Right renal pelvis (tissue), 4 donors: ENCODE results near the gene ENTHD1. TPM values are rescaled to one million over a fixed set of nuclear protein-coding genes. Genes with fewer than 3 reads are reported as not detected.
"Not testable (repeated sequence)": the region's sequence is repeated elsewhere in the genome, so short reads cannot be mapped to it uniquely, and the experiment has no call there.

Experiments used
- DNase-seq, 4 donors: peaks; one replicate each; pipeline ENCODE4 v3.0.0-alpha.2; 2013; ENCODE audit warnings: low read depth in 4 of 4, low spot score in 3 of 4, missing footprints in 1 of 4
- polyA plus RNA-seq, 4 donors: library from polyadenylated mRNA; unstranded; fragments of 120-200 nt; gene quantifications; one replicate each; pipeline ENCODE4 v1.2.1, GENCODE V29; 2013; ENCODE audit not compliant: insufficient read length in 4 of 4

The ENTHD1 gene
- polyA plus RNA-seq, 4 donors: 0.01 TPM; not detected in 3

DNA sequence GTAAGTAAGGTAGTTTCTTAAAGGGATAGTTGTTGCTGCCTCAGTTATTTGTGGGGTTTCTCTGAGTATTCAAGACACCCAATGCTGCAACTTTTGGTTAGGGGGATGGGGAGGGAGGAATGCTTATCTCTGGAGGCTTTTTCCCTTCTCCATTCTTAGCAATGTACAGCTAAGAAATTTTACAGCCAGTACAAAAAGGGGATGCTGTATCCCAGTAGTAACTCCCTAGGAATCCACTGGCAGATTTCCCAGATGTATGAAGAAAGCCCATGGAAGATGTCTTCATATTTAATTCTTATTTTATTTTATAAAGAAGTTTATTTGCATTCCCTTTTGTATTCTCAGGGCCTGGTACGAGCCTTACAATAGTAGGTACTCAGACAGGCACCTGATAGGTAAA is 154.8 kb downstream of the ENTHD1 start:
- DNase-seq: no peak

DNA sequence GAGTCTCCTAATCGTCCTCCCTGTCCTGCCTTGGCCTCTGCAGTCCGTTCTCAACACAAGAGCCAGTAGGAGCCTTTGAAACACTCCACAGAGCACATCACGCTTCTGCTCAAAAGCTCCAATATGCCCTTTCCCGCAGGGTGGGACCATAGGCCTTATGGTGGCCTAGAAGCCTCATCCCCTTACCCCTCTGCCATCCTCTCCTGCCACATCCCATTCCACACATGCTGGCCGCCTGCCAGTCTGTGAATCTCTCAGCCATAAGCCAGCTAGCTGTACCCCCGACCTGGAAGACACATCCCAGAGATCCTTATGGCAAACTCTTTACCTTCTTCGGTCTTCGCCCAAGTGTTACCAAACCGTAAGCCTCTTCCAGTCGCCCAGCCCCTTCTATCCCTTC is 157.8 kb downstream of the ENTHD1 start:
- DNase-seq: no peak

DNA sequence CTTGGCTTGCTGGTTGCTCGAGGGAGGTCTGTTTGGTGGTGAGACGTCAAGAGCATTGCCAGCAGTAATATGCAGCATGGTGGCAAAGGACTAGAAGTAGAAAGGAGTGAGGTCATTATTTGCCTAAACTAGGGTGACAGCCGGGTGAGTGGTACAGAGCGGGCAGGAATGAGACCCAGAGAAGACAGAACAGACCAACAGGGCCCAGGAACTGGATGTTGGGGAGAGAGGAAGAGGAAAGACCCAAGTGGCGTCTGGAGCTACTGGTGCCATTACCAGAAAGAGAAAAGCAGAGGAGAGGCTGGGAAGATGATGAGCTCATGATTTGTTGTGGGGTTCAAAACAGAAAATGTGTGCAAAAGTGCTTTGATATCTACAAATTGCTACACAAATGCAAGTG is 158.7 kb downstream of the ENTHD1 start:
- DNase-seq: no peak

DNA sequence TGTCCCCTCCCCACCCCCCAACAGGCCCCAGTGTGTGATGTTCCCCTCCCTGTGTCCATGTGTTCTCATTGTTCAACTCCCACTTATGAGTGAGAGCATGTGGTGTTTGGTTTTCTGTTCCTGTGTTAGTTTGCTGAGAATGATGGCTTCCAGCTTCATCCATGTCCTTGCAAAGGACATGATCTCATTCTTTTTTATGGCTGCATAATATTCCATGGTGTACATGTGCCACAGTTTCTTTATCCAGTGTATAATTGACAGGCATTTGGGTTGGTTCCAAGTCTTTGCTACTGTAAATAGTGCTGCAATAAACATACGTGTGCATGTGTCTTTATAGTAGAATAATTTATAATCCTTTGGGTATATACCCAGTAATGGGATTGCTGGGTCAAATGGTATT is 159.5 kb downstream of the ENTHD1 start:
- not testable (repeated sequence) for DNase-seq

DNA sequence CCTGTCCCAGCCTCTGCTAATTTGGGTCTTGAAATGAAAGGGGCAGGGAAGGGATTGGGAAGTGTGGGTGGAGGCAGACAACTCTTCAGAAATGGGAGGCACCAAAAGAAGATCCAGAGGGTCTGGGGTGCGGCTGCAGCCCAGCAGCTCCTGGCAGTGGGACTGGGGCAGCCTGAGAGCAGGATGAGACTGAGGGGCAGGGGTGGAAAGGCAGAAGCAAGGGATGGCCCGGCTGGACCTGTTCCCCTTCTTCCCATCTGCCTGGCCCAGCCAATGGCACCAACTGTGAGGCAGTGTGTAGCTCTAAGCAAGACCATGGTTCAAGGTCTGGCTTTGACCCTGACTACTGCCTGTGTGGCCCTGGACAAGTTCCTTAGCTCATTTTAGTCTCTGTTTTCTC is 160.4 kb downstream of the ENTHD1 start:
- DNase-seq: no peak

DNA sequence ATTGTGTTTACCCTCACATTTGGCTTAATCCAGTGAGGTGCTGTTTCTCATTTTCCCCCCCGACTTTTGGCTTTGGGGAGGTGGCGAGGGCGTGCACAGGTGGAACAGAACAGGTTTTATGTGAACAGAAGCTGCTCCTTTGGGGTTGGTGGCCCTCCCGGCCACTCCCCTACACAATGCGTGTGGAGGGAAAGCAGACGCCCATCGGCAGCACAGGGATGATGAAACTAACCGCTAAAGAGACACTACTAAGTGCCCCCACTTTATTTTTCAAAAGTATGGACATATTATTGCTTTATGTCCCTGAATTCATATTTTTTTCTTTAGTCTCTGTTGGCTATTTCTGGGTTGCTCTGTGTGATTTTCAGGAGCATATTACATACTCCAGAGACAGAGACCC is 160.9 kb downstream of the ENTHD1 start:
- DNase-seq: no peak

DNA sequence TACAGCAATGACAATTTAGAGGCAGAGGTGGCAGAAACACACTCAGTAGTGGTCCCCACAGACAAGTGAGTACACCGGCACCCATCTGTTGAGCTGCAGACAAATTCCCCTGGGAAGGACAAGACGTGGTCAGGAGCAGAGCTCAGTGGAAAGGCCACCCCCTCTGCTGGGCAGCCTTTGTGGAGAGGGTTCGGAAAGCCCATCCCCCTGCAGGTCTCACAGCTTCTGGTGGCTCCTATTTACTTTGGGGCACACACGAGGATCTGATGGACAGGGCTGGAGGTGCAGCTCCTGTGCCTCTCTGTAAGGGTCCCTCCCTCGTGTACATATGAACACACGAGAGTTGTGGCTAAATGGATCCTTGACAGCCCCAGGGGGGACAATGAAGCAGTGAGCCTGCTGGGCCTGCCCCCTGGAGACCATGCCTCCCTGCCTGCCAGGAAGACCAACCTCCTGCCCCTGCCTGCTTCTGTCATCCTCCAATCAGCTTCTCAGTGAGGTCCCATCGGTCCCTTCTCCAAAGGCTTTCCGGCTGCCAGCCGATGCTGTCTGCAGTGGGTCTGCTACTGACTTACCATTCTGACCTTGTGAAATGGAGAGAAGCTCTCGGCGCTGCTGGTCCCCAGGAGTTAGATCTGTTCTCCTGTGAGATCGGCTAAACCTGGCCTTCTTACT is 161.5 kb downstream of the ENTHD1 start:
- DNase-seq: no peak

DNA sequence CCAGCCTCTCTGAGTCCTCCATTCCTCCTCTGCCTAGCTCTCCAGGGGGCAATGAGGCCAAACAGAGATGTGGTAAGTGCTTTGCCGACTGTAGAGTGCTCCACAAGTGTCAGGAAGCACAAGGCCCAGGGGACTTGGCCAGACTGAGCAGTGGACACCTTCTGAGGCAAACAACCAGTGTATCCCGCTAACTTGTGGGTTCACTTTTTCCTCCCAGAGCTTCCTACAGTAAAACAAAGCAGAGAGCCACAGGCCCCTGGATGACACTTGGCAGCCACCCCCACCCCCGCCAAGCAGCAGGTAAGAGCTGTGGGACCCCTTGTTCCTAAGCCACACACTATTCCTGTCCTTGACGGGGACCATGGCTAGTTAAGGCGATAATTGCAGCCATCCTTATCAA is 162.1 kb downstream of the ENTHD1 start:
- no peak for DNase-seq

DNA sequence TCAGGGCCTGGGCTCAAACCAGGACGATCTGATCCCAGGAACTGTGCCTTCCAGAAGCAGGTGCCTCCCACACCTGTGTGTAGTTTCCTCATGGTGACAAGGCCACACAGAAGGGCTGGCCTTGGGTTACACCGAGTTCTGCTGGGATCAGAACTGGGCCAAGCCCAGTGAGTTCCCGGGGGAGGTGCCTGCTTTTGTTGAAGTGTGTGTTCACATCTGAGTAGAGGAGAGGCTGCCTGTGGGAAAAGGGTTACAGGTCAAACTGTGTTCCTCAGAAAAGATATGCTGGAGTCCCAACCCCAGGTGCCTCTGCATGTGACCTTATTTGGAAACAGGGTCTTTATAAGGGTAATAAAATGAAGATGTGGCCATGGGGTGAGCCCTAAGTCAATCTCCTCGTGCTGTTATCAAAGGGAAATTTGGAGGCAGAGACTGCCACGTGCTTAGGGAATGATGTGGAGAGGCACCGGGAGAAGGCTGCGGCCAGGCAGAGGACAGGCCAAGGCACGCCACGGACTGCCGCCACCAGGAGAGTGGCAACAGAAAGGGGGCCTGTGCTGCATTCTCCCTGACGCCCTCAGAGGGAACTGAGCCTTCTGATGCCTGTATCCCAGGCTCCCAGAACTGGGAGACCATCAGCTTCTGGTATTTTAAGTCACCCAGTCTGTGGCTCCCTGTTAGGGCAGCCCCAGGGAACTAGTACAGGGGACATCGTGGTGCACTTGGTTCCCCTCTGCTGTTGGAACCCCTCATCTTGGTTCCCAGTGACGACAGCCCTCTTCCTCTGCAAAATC is 164.2 kb downstream of the ENTHD1 start:
- DNase-seq: no peak

DNA sequence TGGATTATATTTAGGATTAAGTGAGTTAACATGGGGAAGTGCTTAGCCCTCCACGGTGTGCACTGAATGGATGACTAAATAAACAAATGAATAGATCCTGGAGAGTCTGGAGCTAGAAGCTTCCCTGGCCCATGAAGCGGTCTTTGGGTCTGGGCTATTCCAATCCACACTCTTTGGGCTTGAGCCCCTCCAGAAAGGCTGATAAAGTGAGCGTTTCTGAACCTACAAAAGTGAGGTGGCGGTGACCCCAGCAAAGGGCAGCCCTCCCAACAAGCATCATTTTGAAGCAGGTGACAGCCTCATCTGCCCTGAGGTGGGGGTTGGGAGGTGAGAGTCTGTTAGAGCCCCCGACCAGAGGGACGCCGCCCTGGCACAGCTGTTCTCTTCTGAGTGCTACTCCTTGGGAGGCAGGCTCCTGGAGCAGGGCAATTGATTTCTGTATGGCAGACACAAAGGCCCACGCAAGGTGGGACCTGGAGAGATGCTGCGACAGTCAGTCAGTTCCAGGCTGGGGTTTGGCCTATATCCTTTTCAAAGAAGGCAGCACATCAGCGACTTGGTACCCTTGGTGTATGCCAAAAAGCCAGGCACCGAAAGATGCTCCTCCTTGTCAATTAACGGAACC is 165.2 kb downstream of the ENTHD1 start:
- no peak for DNase-seq

DNA sequence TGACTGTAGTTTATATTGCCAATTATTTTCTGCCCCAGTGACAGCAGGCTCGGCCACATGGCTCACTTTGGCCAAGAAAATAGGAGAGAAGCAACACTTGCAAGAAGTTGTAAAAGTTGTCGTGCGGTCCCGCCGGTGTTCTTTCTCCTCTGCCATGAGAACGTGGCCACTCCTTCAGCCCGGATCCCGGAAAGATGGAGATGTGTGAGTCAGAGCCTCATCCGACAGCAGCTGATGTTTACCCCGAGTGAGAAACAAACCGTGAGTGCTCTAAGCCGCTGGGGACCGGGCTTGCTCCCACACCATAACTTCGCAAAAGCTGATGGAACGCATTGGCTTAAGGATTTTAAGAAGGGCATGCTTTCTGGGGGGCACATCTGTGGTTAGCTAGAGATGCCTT is 166.0 kb downstream of the ENTHD1 start:
- no peak for DNase-seq

DNA sequence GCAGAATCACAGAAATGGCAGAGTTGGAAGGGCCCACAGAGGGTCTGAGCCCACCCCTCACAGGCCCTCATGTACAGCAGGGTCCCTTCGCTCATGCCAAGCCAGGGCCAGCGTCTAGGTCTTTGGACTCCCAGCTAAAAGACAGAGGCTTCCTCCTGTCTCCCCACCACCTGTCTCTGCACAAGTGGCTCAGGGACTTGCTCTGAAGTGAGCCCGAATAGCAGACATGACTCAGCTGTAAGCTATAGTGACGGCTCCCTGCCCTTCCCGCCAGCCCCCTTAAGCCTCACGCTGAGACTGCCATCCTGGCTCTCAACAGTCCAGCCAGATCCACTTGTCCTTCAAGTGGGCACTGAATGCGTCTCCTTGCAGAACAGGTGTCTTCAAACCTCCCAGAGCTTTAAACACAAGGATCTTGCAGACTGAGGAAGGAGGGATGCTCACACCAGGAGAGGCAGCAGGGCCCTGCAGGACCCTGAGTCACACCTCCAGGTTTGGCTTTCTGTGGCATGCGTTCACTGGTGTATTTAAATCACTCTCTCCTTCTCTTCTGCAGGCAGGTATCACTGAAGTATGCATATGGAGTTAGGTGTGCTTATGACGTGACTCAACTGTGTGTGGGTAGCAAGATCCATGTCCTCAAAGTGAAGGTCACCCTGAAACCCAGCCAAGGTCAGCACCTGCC is 168.1 kb downstream of the ENTHD1 start:
- no peak for DNase-seq

DNA sequence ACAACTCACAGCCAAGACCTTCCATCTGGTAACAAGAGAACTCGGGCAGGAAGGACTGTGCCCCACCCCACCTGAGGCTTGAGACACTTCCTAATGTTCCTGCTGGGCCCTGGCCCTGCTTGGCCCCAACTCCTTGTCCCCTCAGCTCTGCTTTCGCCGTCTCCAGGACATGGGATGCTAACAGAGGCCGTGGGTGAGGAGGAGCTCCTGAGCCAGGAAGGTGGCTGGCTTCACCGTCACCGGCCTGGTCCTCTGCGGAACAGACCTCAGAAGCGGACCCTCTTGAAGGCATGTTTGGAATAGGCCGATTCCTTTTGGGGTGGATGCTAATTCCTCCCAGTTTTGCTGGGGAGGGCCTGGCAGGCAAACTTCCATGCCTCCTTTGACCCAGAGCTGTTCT is 168.7 kb downstream of the ENTHD1 start:
- no peak for DNase-seq

DNA sequence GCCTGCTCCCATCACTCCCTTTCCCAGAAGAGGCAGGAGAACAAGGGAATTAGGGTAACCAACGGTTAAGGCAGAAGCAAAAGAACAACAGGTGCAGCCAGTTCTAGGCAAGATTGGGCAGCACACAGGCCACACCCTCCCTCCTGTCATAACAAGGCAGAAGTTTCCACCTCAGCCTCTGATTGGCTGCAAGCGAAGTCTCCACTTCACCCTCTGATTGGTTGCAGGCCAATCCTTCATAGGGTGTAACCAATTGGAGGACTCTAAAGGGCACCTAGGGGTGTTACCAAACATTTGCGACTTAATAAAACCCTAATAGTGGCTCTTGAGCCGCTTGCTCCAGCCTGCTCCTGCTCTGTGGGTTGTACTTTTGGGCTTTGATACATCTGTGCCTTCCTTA is 169.2 kb downstream of the ENTHD1 start:
- no peak for DNase-seq

DNA sequence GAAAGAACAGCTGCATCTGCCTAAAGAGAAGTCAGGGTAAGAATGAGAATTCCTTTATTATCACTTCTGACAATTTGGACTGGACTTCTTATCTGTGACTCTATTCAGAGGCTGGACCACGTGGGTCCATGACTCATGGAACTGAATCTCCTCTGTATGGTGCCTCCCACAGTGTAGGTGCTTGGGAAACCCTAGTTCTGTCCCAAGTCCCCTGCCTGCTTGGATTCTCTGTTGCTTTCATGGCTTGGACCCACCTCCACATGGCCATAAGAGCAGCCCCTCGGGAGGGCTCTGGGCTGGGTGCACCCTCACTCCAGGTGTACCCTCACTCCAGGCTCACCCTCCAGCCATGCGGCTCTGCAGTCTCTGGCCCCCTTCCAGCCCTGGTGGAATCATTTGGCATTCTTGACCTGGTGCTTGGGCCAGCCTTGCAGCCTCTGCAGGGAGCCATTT is 169.6 kb downstream of the ENTHD1 start:
- no peak for DNase-seq

DNA sequence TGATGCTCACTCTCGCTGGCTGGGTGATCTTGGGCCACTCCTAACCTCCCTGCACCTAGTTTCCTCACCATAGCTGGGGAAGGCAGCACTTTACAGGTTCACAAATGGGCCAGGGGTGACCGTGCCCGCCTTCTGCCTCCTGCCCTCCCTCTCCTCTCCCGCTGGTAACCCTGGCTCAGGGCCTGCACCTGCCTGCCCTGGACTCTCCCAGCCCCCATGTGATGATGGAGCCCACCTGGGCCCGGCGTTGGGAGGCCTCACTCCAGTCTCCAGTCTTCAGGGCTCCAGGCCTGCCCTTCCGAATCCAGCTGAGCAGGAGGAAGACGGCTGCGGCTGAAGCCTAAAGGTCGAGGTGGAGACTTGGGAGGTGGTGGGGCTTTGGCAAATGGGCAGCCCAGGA is 170.1 kb downstream of the ENTHD1 start:
- DNase-seq: no peak

DNA sequence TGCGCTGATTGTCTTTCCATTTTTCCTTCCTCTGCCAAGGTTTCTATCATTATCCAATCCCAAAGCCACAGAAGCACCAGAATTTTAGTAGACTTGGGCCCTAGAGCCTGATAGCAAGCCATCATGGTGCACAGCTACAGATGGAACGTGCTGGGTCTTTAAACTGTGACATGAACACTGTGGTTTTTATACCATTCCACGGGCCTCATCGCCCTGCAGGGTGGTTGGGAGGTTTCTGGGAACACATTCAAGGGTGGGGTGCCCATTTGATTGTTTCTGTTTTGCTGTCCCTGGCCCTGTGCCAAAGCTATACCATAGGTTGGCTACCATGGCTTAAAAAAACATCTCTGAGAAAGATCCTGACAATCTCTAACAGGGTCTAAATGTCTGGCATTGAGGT is 171.1 kb downstream of the ENTHD1 start:
- no peak for DNase-seq

DNA sequence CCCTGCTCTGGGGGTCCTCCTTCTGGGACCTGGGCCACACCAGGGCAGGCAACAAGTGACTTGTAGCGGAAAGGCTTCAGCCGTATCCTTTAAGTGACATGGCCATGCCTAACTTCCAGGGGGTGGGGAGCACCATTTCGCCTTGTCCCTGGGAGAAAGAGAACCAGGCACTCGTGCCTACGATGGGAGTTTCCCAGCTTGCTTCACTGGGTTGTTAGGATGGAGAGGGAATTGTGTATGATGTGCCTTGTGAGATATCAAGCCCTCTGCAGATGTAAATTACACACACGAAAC is 171.6 kb downstream of the ENTHD1 start:
- no peak for DNase-seq

DNA sequence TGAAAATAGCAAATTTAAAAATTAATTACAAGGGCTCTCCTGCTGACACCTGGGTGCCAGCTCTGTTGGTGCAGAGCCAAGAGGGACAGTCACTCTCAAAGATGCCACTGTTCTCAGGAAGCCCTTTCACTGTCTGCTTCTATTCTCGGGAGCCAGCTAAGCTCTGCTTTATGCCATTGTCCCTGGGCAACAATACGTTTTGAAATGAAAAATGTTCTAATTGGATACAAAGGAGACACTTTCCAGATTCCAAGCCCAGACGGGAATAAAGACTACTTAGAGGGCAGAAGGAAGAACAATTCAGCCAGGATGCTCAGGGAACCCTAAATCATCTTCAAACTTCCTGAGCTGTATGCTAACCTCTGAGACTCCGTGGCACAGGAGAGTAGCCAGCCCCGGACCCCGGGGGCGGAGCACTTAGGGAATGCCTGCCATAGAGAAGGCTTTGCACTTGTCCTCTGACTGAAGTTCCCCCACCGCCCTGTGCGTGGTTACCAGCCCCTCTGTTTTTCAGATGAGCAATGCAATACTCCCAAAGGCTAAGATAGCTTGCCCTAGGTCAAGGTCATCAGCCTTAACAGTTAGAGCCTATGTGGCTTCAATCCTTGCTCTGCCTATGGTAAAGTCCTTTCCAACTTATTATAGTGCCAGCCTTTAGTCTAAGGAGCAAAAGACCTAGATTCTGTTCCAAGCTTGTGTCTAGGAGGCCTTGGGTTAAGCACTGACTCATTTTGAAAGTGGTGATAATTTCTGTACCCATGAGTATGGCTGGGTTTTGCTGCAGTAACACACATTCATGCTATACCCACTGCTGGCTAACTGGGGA is 172.1 kb downstream of the ENTHD1 start:
- DNase-seq: no peak

DNA sequence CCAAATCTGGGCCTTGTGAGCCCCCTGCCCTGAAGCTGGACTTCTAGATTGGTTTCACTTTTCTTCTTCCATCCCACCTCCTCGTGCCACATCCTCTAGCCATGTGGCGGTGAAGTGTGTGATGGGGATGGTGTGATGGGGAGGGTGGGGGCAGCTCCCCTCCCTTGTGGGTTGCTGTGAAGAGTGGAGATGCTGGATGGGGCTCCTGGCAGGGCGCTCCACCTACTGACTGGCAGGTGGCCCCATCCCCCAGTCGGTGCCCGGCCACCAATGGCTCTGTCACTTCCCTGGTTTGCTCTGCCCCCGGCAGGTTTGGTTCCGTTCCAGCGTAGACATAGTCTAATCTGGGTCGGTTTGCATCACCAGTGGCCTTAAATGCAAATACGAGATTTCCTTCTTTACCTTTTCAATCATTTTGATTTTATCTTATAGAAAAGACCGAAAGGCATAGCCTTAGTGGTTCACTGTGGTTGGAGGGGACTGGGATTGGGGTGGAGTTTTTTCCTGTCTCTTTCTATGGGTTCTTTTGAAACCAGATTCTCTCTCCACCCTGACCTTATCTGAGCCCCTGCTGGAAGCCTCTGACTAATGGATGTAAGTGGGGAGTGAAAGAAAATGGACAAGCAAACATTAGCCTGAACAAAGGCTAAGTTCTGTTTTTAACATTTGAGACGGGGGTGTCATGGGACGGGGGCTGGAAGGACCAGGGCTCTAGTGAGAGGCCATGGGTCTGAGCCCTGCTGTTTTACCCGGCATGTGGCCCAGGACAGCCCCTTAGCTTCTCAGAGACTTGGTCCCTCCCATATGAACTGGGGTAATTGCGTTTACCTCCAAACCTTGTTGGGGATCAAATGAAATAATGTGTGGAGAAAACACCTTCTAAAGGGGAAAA is 173.8 kb downstream of the ENTHD1 start:
- DNase-seq: no peak
